Caco-2 (cell line): ENCODE results near the gene ERICH4. TPM values are rescaled to one million over a fixed set of nuclear protein-coding genes. Genes with fewer than 3 reads are reported as not detected.
"Not testable (repeated sequence)": the region's sequence is repeated elsewhere in the genome, so short reads cannot be mapped to it uniquely, and the experiment has no call there.

Source experiments
- BruUV-seq: library from RNA; stranded (reverse); fragments of 400-500 nt; replicated peaks from 2 replicates; lab custom pipeline; 2021; lab: Mats Ljungman, UMichigan
- CTCF ChIA-PET: fragments of 300-600 bp; sonication (Branson Sonifier 250); formaldehyde crosslinking; loops from one replicate; lab custom pipeline; 2022; ENCODE audit warnings: antibody characterized with exemption; lab: Charles Lee
- POLR2A ChIA-PET: fragments of 300-600 bp; sonication (Branson Sonifier 250); formaldehyde crosslinking; loops from one replicate; lab custom pipeline; 2022; ENCODE audit warnings: antibody characterized with exemption; lab: Charles Lee
- DNase-seq, 2 experiments: peaks; one replicate each; pipeline versions ENCODE4 v3.0.0 to v3.0.0-alpha.2; 2020 to 2022
- H3K27me3 ChIP-seq: replicated peaks from 2 replicates; pipeline ENCODE4 v1.6.0; 2011; ENCODE audit warnings: low read length; ENCODE audit not compliant: control insufficient read depth, insufficient read depth
- H3K36me3 ChIP-seq: 2 replicates; pipeline ENCODE4 v1.5.1; 2011; ENCODE audit warnings: low read length; ENCODE audit not compliant: control insufficient read depth, insufficient read depth
- H3K4me1 ChIP-seq: fragments of 250-450 bp; sonication (Bioruptor Pico); 2 replicates; pipeline ENCODE4 v1.5.1; 2020; ENCODE audit warnings: mild to moderate bottlenecking
- H3K4me3 ChIP-seq: 2 replicates; pipeline ENCODE4 v1.5.1; 2011; ENCODE audit warnings: low read depth, mild to moderate bottlenecking, control low read depth, low read length
- H3K9me3 ChIP-seq: fragments of 250-450 bp; sonication (Bioruptor Pico); 2 replicates; pipeline ENCODE4 v1.5.1; 2020; ENCODE audit warnings: mild to moderate bottlenecking, moderate library complexity
- H3K27ac Mint-ChIP-seq: one replicate; pipeline ENCODE4 v1.8.0; 2022; ENCODE audit warnings: mixed read lengths; ENCODE audit not compliant: unreplicated experiment
- H3K27me3 Mint-ChIP-seq: one replicate; pipeline ENCODE4 v1.8.0; 2022; ENCODE audit warnings: mixed read lengths; ENCODE audit not compliant: insufficient read depth, unreplicated experiment
- H3K36me3 Mint-ChIP-seq: one replicate; pipeline ENCODE4 v1.8.0; 2022; ENCODE audit warnings: mild to moderate bottlenecking, mixed read lengths; ENCODE audit not compliant: insufficient read depth, unreplicated experiment
- H3K4me1 Mint-ChIP-seq: one replicate; pipeline ENCODE4 v1.8.0; 2022; ENCODE audit warnings: low read depth, mixed read lengths; ENCODE audit not compliant: unreplicated experiment
- H3K4me3 Mint-ChIP-seq: one replicate; pipeline ENCODE4 v1.8.0; 2022; ENCODE audit warnings: mild to moderate bottlenecking, moderate library complexity, mixed read lengths; ENCODE audit not compliant: unreplicated experiment
- H3K9me3 Mint-ChIP-seq: one replicate; pipeline ENCODE4 v1.8.0; 2022; ENCODE audit warnings: mixed read lengths; ENCODE audit not compliant: unreplicated experiment
- CTCF ChIP-seq, 2 experiments: fragments of 200-600 bp in 1 of 2; IDR thresholded peaks; 1 replicate in 1 of 2; 2 replicates in 1 of 2; pipeline versions ENCODE4 v1.5.1 to v1.8.0; 2011 to 2022; ENCODE audit warnings: antibody characterized with exemption in 1 of 2, control low read depth in 1 of 2, inconsistent platforms in 1 of 2, low read depth in 1 of 2, low read length in 1 of 2, mild to moderate bottlenecking in 1 of 2, moderate library complexity in 1 of 2; ENCODE audit not compliant: insufficient read depth in 1 of 2, severe bottlenecking in 1 of 2, unreplicated experiment in 1 of 2
- intact Hi-C: fragments of 100-400 bp; cut with micrococcal nuclease; formaldehyde crosslinking; loops from one replicate; pipeline ENCODE4 v1.10.0; 2022; ENCODE audit not compliant: unreplicated experiment
- total RNA-seq: library from RNA; stranded (reverse); gene quantifications from 2 replicates; pipeline ENCODE4 v1.2.3, GENCODE V29; 2022

ERICH4 gene
- total RNA-seq, 1 experiment from 2014 or later = not detected

- Mint-ChIP-seq H3K27ac (no peak overlapping the region), H3K27me3 (no peaks in the 10 kb centered on the region), H3K36me3 (peaks cover 13% of the 10 kb centered on the region), H3K9me3 (no peaks in the 10 kb centered on the region), H3K4me1 (peaks cover 16% of the 10 kb centered on the region), H3K4me3 (no peak overlapping the region)
- POLR2A ChIA-PET = no interaction called here
- H3K9me3 ChIP-seq = no peaks in the 10 kb centered on the region
- H3K27me3 ChIP-seq = no peaks in the 10 kb centered on the region
- DNase-seq = no peak
- CTCF ChIA-PET = interaction anchor here (1.1 kb wide), 1 partner anchor 22 kb away, joined by 3 read pairs; no protein-coding TSS in a partner anchor
- H3K36me3 ChIP-seq = no peaks in the 10 kb centered on the region; the same call in 1 of the 2 replicates
- H3K4me3 ChIP-seq = no peak overlapping the region
- intact Hi-C loops = no loop called here
- peaks cover 15% of the 10 kb centered on the region for H3K4me1 ChIP-seq
- no TSS peak for BruUV-seq
- no peak for TF ChIP-seq CTCF (IDR thresholded peaks at IDR 0.05; ENCODE audit: insufficient read depth in 1 of 2, low read depth in 1 of 2, low read length in 1 of 2, severe bottlenecking in 1 of 2, unreplicated experiment in 1 of 2)
These were observed 35.7 kb upstream of the ERICH4 start for GRCh38 chr19:41407271-41407670.

- H3K36me3 Mint-ChIP-seq = peaks cover 15% of the 10 kb centered on the region
- H3K4me3 Mint-ChIP-seq = no peak overlapping the region
- no peaks in the 10 kb centered on the region for H3K27me3 ChIP-seq
- no peak for DNase-seq
- no peaks in the 10 kb centered on the region for H3K27me3 Mint-ChIP-seq
- TF ChIP-seq CTCF (IDR thresholded peaks at IDR 0.05; ENCODE audit: insufficient read depth in 1 of 2, low read depth in 1 of 2, low read length in 1 of 2, severe bottlenecking in 1 of 2, unreplicated experiment in 1 of 2) = no peak
- H3K9me3 ChIP-seq = no peaks in the 10 kb centered on the region
- H3K9me3 Mint-ChIP-seq = no peaks in the 10 kb centered on the region
- H3K4me3 ChIP-seq = no peak overlapping the region
- intact Hi-C loops = no loop called here
- no peak overlapping the region for H3K27ac Mint-ChIP-seq
- H3K4me1 Mint-ChIP-seq = peaks cover 16% of the 10 kb centered on the region
- H3K4me1 ChIP-seq = peaks cover 15% of the 10 kb centered on the region
- no peaks in the 10 kb centered on the region; the same call in 1 of the 2 replicates for H3K36me3 ChIP-seq
- BruUV-seq = no TSS peak
- POLR2A ChIA-PET = interaction anchor here (1.3 kb wide), 1 partner anchor 31 kb away, joined by 8 read pairs; no protein-coding TSS in a partner anchor
- CTCF ChIA-PET = interaction anchor here (0.6 to 1.4 kb wide), 2 partner anchors 9 to 23 kb away, joined by 7 read pairs; no protein-coding TSS in a partner anchor
These were observed 34.7 kb upstream of the ERICH4 start for GRCh38 chr19:41408256-41408655.

GRCh38 chr19:41408846-41409245 is 34.1 kb upstream of the ERICH4 start:
- intact Hi-C loops = loop anchor here (1.0 kb wide), 2 partner anchors 18 to 22 kb away; partner anchors contain the start of gene B3GNT8
- not testable (repeated sequence) for BruUV-seq, H3K36me3 ChIP-seq, H3K9me3 ChIP-seq, DNase-seq, H3K27me3 Mint-ChIP-seq, H3K27me3 ChIP-seq, H3K4me3 ChIP-seq, H3K9me3 Mint-ChIP-seq
- H3K27ac Mint-ChIP-seq = peak overlapping the region; percentile 89
- peak overlapping the region; percentile 59 for H3K4me3 Mint-ChIP-seq
- H3K4me1 Mint-ChIP-seq = peaks cover 16% of the 10 kb centered on the region
- H3K4me1 ChIP-seq = peaks cover 15% of the 10 kb centered on the region
- ChIA-PET CTCF (interaction anchor here (0.7 to 1.4 kb wide), 2 partner anchors 23 to 544 kb away, joined by 6 to 7 read pairs; no protein-coding TSS in a partner anchor), POLR2A (interaction anchor here (1.0 to 1.3 kb wide), 4 partner anchors 10 to 45 kb away, joined by 3 to 8 read pairs (median 6); partner anchors contain the start of gene B9D2)
- peaks cover 20% of the 10 kb centered on the region for H3K36me3 Mint-ChIP-seq
